ENCODE results near the gene HPCAL1.

The HPCAL1 gene

GRCh38 chr2:10326707-10327594 is 24.2 kb downstream of the HPCAL1 start:
- H3K4me3 ChIP-seq (ENCODE audit: low read depth, low read length), result no peak overlapping the region
- no peak for TF ChIP-seq CTCF (IDR thresholded peaks at IDR 0.05; ENCODE audit: low read depth, low read length)

GRCh38 chr2:10327896-10328669 is 25.4 kb downstream of the HPCAL1 start:
- no peak overlapping the region for H3K4me3 ChIP-seq (ENCODE audit: low read depth, low read length)
- TF ChIP-seq CTCF (IDR thresholded peaks at IDR 0.05; ENCODE audit: low read depth, low read length), result no peak

GRCh38 chr2:10328670-10329579 is 26.2 kb downstream of the HPCAL1 start:
- no peak overlapping the region for H3K4me3 ChIP-seq (ENCODE audit: low read depth, low read length)
- TF ChIP-seq CTCF (IDR thresholded peaks at IDR 0.05; ENCODE audit: low read depth, low read length), result no peak

- TF ChIP-seq CTCF (IDR thresholded peaks at IDR 0.05; ENCODE audit: low read depth, low read length), result no peak
- no peak overlapping the region for H3K4me3 ChIP-seq (ENCODE audit: low read depth, low read length)
Measured at GRCh38 chr2:10329580-10329879, 26.8 kb downstream of the HPCAL1 start.

GRCh38 chr2:10329880-10330699 is 27.4 kb downstream of the HPCAL1 start:
- H3K4me3 ChIP-seq (ENCODE audit: low read depth, low read length), result no peak overlapping the region
- no peak for TF ChIP-seq CTCF (IDR thresholded peaks at IDR 0.05; ENCODE audit: low read depth, low read length)

- no peak for TF ChIP-seq CTCF (IDR thresholded peaks at IDR 0.05; ENCODE audit: low read depth, low read length)
- no peak overlapping the region for H3K4me3 ChIP-seq (ENCODE audit: low read depth, low read length)
Measured at GRCh38 chr2:10330700-10331026, 28.0 kb downstream of the HPCAL1 start.

All from WI38 (cell line).